AG09319 (cell line): ENCODE data around the gene RNF220.

Experiments used
- DNase-seq: peaks from one replicate; pipeline ENCODE4 v3.0.0-alpha.2; 2010; ENCODE audit warnings: low read depth; ENCODE audit errors: extremely low read depth
- TF ChIP-seq, protein P1 (sequence below): IDR thresholded peaks from 2 replicates; pipeline ENCODE4 v1.5.1; 2011; ENCODE audit warnings: low read depth, mild to moderate bottlenecking, inconsistent platforms, low read length, moderate library complexity

Gene RNF220

DNA sequence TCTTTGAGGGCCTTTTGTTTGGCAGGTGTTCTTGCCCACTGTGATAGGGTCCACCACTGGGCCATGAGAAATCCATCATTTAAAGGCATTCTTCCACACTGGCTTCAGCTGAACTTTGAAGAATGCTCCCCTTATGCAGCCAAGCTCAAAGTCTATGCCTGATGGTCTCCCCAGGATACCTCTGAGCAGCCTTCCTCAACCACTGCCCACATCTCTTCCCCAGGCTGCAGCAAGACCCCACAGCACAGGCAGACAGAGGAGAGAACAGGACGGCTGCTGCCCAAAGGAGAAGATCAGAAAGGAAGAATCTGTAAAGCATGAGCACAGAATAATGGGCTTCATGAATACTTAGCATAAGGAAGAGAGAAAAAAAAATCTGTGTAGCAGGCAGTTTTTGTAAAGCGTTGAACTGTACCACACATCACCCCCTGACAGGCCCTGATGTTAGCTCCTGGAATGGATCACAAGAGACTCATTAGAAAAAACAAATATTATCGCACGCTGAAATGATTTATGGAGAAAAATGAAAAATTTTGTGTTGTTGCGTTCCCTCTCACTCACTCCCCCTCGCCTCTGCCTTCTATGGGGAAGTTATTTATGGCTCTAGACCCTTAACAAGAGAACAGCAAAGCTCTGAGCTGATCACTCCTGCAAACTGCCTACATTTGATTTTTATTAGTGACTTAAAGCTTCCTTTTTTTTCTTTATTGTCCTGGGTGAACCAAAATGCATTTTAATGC lies 135.1 kb downstream of the RNF220 start:
- DNase-seq = no peak
- TF ChIP-seq, protein P1, sequence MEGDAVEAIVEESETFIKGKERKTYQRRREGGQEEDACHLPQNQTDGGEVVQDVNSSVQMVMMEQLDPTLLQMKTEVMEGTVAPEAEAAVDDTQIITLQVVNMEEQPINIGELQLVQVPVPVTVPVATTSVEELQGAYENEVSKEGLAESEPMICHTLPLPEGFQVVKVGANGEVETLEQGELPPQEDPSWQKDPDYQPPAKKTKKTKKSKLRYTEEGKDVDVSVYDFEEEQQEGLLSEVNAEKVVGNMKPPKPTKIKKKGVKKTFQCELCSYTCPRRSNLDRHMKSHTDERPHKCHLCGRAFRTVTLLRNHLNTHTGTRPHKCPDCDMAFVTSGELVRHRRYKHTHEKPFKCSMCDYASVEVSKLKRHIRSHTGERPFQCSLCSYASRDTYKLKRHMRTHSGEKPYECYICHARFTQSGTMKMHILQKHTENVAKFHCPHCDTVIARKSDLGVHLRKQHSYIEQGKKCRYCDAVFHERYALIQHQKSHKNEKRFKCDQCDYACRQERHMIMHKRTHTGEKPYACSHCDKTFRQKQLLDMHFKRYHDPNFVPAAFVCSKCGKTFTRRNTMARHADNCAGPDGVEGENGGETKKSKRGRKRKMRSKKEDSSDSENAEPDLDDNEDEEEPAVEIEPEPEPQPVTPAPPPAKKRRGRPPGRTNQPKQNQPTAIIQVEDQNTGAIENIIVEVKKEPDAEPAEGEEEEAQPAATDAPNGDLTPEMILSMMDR = no peak

DNA sequence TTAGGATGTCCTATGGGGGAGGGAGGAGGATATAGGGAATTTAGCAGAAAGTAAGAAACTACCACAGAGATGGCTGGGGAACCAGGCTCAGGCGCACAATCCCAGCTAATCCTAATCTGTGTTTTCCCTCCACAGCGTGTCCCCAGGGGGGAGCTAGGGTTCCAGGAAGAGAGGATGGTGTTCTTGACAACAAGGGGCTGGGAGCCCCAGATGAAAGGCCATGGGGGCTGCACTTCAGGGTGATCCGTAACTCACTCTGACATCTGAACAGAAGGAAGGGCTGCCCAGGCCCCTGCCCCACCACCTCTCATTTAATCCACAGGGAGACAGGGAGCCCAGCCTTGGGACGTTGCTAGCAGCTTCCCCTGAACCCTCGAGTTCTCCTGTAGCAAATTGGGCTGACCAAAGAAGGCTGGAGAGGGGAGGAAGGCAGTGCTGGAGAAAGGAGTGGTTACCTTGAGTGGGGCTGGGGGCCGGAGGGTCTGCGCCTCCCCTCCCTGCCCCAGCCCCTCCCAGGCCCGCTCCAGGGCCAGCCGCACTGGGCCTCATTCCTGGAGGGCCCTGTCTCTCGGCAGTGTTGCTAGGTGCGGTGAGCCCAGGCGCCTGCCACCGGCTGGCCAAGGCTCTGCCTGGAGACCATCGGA lies 137.5 kb downstream of the RNF220 start:
- DNase-seq = no peak
- TF ChIP-seq, protein P1 = no peak

GRCh38 chr1:44543064-44543744 lies 138.1 kb downstream of the RNF220 start:
- TF ChIP-seq, protein P1 = no peak

GRCh38 chr1:44543786-44544185 lies 138.7 kb downstream of the RNF220 start:
- no peak for DNase-seq
- TF ChIP-seq, protein P1 = no peak

More at GRCh38 chr1:44543064-44543744, 138.1 kb downstream of the RNF220 start:
- DNase-seq = no peak

DNA sequence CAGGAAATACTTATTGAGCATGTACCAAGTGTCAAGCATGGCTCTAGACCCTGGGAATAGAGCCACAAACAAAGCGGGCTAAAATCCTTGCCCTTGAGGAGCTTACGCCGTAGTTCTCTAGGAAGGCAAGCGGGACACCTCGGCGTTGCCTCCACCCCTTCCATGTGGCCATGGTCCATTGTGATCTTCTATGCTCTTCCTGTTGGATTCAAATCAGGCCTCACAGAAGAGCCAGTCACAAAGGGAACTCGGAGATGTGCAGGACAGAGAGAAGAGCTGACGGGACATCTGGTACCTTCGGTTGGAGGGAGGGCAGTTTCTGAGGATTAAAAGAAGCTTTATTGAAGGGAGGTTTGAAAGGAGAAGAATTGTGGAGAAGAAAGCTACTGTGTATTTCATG lies 139.9 kb downstream of the RNF220 start:
- no peak for DNase-seq
- TF ChIP-seq, protein P1 = no peak

GRCh38 chr1:44545961-44546360 lies 140.9 kb downstream of the RNF220 start:
- TF ChIP-seq, protein P1 = no peak

More at GRCh38 chr1:44545961-44546360, 140.9 kb downstream of the RNF220 start:
- no peak for DNase-seq
